ENCODE measurements around the gene RCOR3. TPM values are rescaled to one million over a fixed set of nuclear protein-coding genes. Genes with fewer than 3 reads are reported as not detected.
"Not testable (repeated sequence)": the region's sequence is repeated elsewhere in the genome, so short reads cannot be mapped to it uniquely, and the experiment has no call there.

Gene RCOR3
- total RNA-seq, 1 donor from 2014 or later = 86.3 TPM

GRCh38 chr1:211258310-211258755, 833 bp upstream of the RCOR3 start:
- DNase-seq (ENCODE audit: low spot score) (peak; percentile 85), ATAC-seq (peak; percentile 65)
- intact Hi-C loops (cut with DNase I) = no loop called here

- ATAC-seq = peak; percentile 47
- peak; percentile 77 for DNase-seq (ENCODE audit: low spot score)
- intact Hi-C loops (cut with DNase I) = no loop called here
Observed at GRCh38 chr1:211259638-211260126, 516 bp downstream of the RCOR3 start.

GRCh38 chr1:211260141-211261107, 1.3 kb downstream of the RCOR3 start:
- peak; percentile 44 for ATAC-seq
- peak; percentile 88 for DNase-seq (ENCODE audit: low spot score)
- intact Hi-C loops (cut with DNase I) = no loop called here

- intact Hi-C loops (cut with DNase I) = no loop called here
- no peak for DNase-seq (ENCODE audit: low spot score)
- ATAC-seq = no peak
Observed at GRCh38 chr1:211261229-211261628, 2.1 kb downstream of the RCOR3 start.

GRCh38 chr1:211263022-211263421, 3.9 kb downstream of the RCOR3 start:
- DNase-seq (ENCODE audit: low spot score); intact Hi-C loops (cut with DNase I); ATAC-seq: not testable (repeated sequence)

GRCh38 chr1:211267204-211267857, 8.2 kb downstream of the RCOR3 start:
- no peak for DNase-seq (ENCODE audit: low spot score)
- intact Hi-C loops (cut with DNase I) = no loop called here
- no peak for ATAC-seq

- intact Hi-C loops (cut with DNase I) = no loop called here
- ATAC-seq (no peak), DNase-seq (ENCODE audit: low spot score) (no peak)
Observed at GRCh38 chr1:211279340-211279739, 20.2 kb downstream of the RCOR3 start.

- no peak for DNase-seq (ENCODE audit: low spot score)
- intact Hi-C loops (cut with DNase I) = no loop called here
- no peak for ATAC-seq
Observed at GRCh38 chr1:211280910-211281309, 21.7 kb downstream of the RCOR3 start.

- no peak for ATAC-seq
- no peak for DNase-seq (ENCODE audit: low spot score)
- intact Hi-C loops (cut with DNase I) = no loop called here
Observed at GRCh38 chr1:211281320-211282022, 22.3 kb downstream of the RCOR3 start.

GRCh38 chr1:211282023-211282373, 22.8 kb downstream of the RCOR3 start:
- DNase-seq (ENCODE audit: low spot score) = no peak
- intact Hi-C loops (cut with DNase I) = no loop called here
- no peak for ATAC-seq

GRCh38 chr1:211285196-211285595, 26.0 kb downstream of the RCOR3 start:
- intact Hi-C loops (cut with DNase I) = no loop called here
- no peak for ATAC-seq

GRCh38 chr1:211287218-211287617, 28.1 kb downstream of the RCOR3 start:
- no peak for ATAC-seq
- no peak for DNase-seq (ENCODE audit: low spot score)
- intact Hi-C loops (cut with DNase I) = no loop called here

More at GRCh38 chr1:211285196-211285595, 26.0 kb downstream of the RCOR3 start:
- no peak for DNase-seq (ENCODE audit: low spot score)

GRCh38 chr1:211292411-211292810, 33.2 kb downstream of the RCOR3 start:
- DNase-seq (ENCODE audit: low spot score) (no peak), ATAC-seq (no peak)
- intact Hi-C loops (cut with DNase I) = no loop called here

- no peak for DNase-seq (ENCODE audit: low spot score)
- ATAC-seq = no peak
- intact Hi-C loops (cut with DNase I) = no loop called here
Observed at GRCh38 chr1:211296396-211296795, 37.2 kb downstream of the RCOR3 start.

- DNase-seq (ENCODE audit: low spot score) = no peak
- no peak for ATAC-seq
- intact Hi-C loops (cut with DNase I) = no loop called here
Observed at GRCh38 chr1:211305044-211305443, 45.9 kb downstream of the RCOR3 start.

GRCh38 chr1:211309617-211310016, 50.5 kb downstream of the RCOR3 start:
- DNase-seq (ENCODE audit: low spot score) (no peak), ATAC-seq (no peak)
- intact Hi-C loops (cut with DNase I) = no loop called here

GRCh38 chr1:211313392-211313791, 54.2 kb downstream of the RCOR3 start:
- ATAC-seq = no peak
- intact Hi-C loops (cut with DNase I) = no loop called here
- no peak for DNase-seq (ENCODE audit: low spot score)

- DNase-seq (ENCODE audit: low spot score) (no peak), ATAC-seq (no peak)
- intact Hi-C loops (cut with DNase I) = no loop called here
Observed at GRCh38 chr1:211318576-211319280, 59.6 kb downstream of the RCOR3 start.

- intact Hi-C loops (cut with DNase I) = no loop called here
- DNase-seq (ENCODE audit: low spot score) = no peak
- no peak for ATAC-seq
Observed at GRCh38 chr1:211319892-211320291, 60.7 kb downstream of the RCOR3 start.
